ENCODE results near the gene GINS3. TPM values are rescaled to one million over a fixed set of nuclear protein-coding genes. Genes with fewer than 3 reads are reported as not detected.

The GINS3 gene
- polyA plus RNA-seq, 1 donor (not counting 4 experiments of a cell fraction or from before 2014, with no cell fraction given): 10.1 TPM

DNA sequence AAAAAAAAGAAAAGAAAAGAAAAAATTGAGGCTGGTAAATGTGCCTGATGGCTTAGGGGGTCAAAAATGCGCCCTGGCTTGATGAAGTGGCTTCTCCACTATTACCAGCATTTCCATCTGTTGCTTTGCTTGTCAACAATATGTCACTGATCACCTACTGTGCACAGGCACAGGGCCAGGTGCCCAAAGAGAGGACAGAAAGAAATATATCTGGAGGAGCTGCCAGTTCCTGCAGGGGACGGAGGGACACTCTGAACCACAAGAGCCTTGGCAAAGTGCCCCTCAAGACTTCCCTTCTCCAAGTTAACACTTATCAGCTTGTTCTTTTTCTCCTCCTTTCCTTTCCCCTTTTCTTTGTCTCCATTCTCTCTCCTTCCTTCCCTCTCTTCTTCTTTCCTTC is 34.7 kb downstream of the GINS3 start:
- no peaks in the 10 kb centered on the region for H3K79me2 ChIP-seq (ENCODE audit: control insufficient read depth, insufficient read depth, low read length)
- DNase-seq (ENCODE audit: low read depth, low spot score): no peak
- no peak overlapping the region for H3K27ac ChIP-seq (ENCODE audit: control insufficient read depth, insufficient read depth, low read length)
- H4K20me1 ChIP-seq (ENCODE audit: control insufficient read depth, extremely low read depth, insufficient read depth, low read length): no peaks in the 10 kb centered on the region
- TF ChIP-seq, protein P1, sequence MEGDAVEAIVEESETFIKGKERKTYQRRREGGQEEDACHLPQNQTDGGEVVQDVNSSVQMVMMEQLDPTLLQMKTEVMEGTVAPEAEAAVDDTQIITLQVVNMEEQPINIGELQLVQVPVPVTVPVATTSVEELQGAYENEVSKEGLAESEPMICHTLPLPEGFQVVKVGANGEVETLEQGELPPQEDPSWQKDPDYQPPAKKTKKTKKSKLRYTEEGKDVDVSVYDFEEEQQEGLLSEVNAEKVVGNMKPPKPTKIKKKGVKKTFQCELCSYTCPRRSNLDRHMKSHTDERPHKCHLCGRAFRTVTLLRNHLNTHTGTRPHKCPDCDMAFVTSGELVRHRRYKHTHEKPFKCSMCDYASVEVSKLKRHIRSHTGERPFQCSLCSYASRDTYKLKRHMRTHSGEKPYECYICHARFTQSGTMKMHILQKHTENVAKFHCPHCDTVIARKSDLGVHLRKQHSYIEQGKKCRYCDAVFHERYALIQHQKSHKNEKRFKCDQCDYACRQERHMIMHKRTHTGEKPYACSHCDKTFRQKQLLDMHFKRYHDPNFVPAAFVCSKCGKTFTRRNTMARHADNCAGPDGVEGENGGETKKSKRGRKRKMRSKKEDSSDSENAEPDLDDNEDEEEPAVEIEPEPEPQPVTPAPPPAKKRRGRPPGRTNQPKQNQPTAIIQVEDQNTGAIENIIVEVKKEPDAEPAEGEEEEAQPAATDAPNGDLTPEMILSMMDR (optimal IDR thresholded peaks at IDR 0.05 in 1 of 3, IDR thresholded peaks at IDR 0.05 in 1 of 3, conservative IDR thresholded peaks at IDR 0.05 in 1 of 3; ENCODE audit: extremely low read depth in 1 of 3, insufficient read depth in 2 of 3, low read length in 3 of 3): no peak
- TF ChIP-seq EZH2 (IDR thresholded peaks at IDR 0.05; ENCODE audit: low read length): no peak
- peaks cover 10% of the 10 kb centered on the region for H3K27me3 ChIP-seq (ENCODE audit: control insufficient read depth, extremely low read depth, insufficient read depth, low read length)
- no peak overlapping the region for H3K4me3 ChIP-seq (ENCODE audit: control insufficient read depth in 2 of 3, extremely low read depth in 1 of 3, insufficient read depth in 2 of 3, low read depth in 1 of 3, low read length in 3 of 3)
- dilution Hi-C loops (cut with MboI; ENCODE audit: extremely low pct_ligation_motif_present, low sequenced_read_pairs): no loop called here
- H3K4me1 ChIP-seq (ENCODE audit: control insufficient read depth, extremely low read depth, insufficient read depth, low read length): no peaks in the 10 kb centered on the region
- no peaks in the 10 kb centered on the region for H3K36me3 ChIP-seq (ENCODE audit: control insufficient read depth in 2 of 2, extremely low read depth in 1 of 2, insufficient read depth in 2 of 2, low read length in 2 of 2)
- H3K9ac ChIP-seq (ENCODE audit: control insufficient read depth, extremely low read depth, insufficient read depth, low read length): no peak overlapping the region
- H3K4me2 ChIP-seq (ENCODE audit: control insufficient read depth, extremely low read depth, insufficient read depth, low read depth, low read length): no peak overlapping the region
- no peak for FAIRE-seq
- H2AFZ ChIP-seq (ENCODE audit: control insufficient read depth, low read length): no peak overlapping the region
- H3K9me1 ChIP-seq (ENCODE audit: control insufficient read depth, extremely low read depth, insufficient read depth, low read length): no peaks in the 10 kb centered on the region
- no peaks in the 10 kb centered on the region for H3K9me3 ChIP-seq (ENCODE audit: control insufficient read depth, low read depth, low read length)

DNA sequence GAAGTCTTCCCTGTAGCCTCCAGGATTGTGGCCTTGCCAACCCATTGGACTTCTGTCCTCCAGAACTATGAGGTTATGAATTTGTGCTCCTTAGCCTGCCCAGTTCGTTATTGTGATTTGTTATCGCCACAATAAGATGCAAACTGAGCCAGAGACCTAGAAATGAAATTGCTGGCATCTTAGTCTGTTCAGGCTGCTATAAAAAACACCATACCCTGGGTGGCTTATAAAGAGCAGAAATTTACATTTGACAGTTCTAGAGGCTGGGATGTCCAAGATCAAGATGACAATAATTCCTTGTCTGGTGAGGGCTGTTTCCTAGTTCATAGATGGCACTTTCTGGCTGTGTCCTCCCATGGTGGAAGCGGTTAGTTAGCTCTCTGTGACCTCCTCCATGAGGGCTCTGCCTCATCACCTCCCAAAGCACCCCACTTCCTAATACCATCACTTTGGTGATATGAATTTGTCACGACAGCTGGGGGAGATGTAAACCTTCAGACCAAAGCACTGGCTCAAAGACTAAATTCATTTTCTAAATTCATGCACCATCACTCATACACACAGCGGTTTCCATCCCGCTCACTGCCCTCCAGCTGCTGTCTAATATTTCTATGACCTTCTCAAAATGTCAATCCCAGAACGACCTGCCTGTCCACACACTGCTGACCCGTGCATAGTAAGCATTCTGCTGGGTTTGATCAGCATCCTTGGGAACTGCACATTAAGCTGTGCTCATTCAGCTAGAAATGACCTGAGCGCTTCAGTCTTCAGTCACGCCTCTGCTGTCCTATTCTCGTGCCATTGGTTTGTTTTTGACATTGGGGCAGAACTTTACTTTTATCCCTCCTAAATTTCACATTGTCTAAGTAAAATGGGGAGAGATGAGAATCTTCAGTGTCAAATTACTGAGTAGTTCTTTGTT is 36.6 kb downstream of the GINS3 start:
- no peaks in the 10 kb centered on the region for H3K36me3 ChIP-seq (ENCODE audit: control insufficient read depth in 2 of 2, extremely low read depth in 1 of 2, insufficient read depth in 2 of 2, low read length in 2 of 2)
- no peak for FAIRE-seq

More for the DNA sequence above, 36.6 kb downstream of the GINS3 start:
- no peak overlapping the region for H3K27ac ChIP-seq (ENCODE audit: control insufficient read depth, insufficient read depth, low read length)
- no peaks in the 10 kb centered on the region for H3K4me1 ChIP-seq (ENCODE audit: control insufficient read depth, extremely low read depth, insufficient read depth, low read length)
- H4K20me1 ChIP-seq (ENCODE audit: control insufficient read depth, extremely low read depth, insufficient read depth, low read length): no peaks in the 10 kb centered on the region
- dilution Hi-C loops (cut with MboI; ENCODE audit: extremely low pct_ligation_motif_present, low sequenced_read_pairs): no loop called here
- no peak for DNase-seq (ENCODE audit: low read depth, low spot score)
- TF ChIP-seq, protein P1 (optimal IDR thresholded peaks at IDR 0.05 in 1 of 3, IDR thresholded peaks at IDR 0.05 in 1 of 3, conservative IDR thresholded peaks at IDR 0.05 in 1 of 3; ENCODE audit: extremely low read depth in 1 of 3, insufficient read depth in 2 of 3, low read length in 3 of 3): no peak
- TF ChIP-seq EZH2 (IDR thresholded peaks at IDR 0.05; ENCODE audit: low read length): no peak
- H3K4me3 ChIP-seq (ENCODE audit: control insufficient read depth in 2 of 3, extremely low read depth in 1 of 3, insufficient read depth in 2 of 3, low read depth in 1 of 3, low read length in 3 of 3): no peak overlapping the region
- H3K4me2 ChIP-seq (ENCODE audit: control insufficient read depth, extremely low read depth, insufficient read depth, low read depth, low read length): no peak overlapping the region
- H2AFZ ChIP-seq (ENCODE audit: control insufficient read depth, low read length): no peak overlapping the region
- no peaks in the 10 kb centered on the region for H3K9me3 ChIP-seq (ENCODE audit: control insufficient read depth, low read depth, low read length)
- no peaks in the 10 kb centered on the region for H3K79me2 ChIP-seq (ENCODE audit: control insufficient read depth, insufficient read depth, low read length)
- no peaks in the 10 kb centered on the region for H3K9me1 ChIP-seq (ENCODE audit: control insufficient read depth, extremely low read depth, insufficient read depth, low read length)
- H3K27me3 ChIP-seq (ENCODE audit: control insufficient read depth, extremely low read depth, insufficient read depth, low read length): peaks cover 10% of the 10 kb centered on the region
- no peak overlapping the region for H3K9ac ChIP-seq (ENCODE audit: control insufficient read depth, extremely low read depth, insufficient read depth, low read length)

All from keratinocyte (primary cell).